H1 (cell line): ENCODE data around the gene TAF8. TPM values are rescaled to one million over a fixed set of nuclear protein-coding genes. Genes with fewer than 3 reads are reported as not detected.

Experiments used
- CTCF ChIA-PET: fragments of 300-600 bp; sonication (Branson Sonifier 250); formaldehyde crosslinking; loops from one replicate; lab custom pipeline; 2021; ENCODE audit not compliant: partially characterized antibody; lab: Charles Lee
- POLR2A ChIA-PET: fragments of 300-600 bp; sonication (Branson Sonifier 250); formaldehyde crosslinking; loops from one replicate; lab custom pipeline; 2021; ENCODE audit warnings: inconsistent platforms; ENCODE audit not compliant: partially characterized antibody; lab: Charles Lee
- DNase-seq, 2 experiments: peaks; one replicate each; pipeline versions ENCODE4 v3.0.0 to v3.0.0-alpha.2; 2010 to 2022; ENCODE audit warnings: low spot score in 2 of 2, low read depth in 1 of 2, mixed read lengths in 1 of 2
- FAIRE-seq: peaks from 2 replicates; lab custom pipeline; 2011; peaks lifted over from hg19 to GRCh38; lab: Jason Lieb, UNC
- H2AFZ ChIP-seq: 2 replicates; pipeline ENCODE4 v1.8.1; 2012; ENCODE audit warnings: low read length, inconsistent platforms
- H2AK5ac ChIP-seq: 2 replicates; pipeline ENCODE4 v1.6.1; 2013; ENCODE audit warnings: low read depth, low read length
- H2BK120ac ChIP-seq: replicated peaks from 2 replicates; pipeline ENCODE3; 2013; ENCODE audit warnings: low read depth, low read length, inconsistent platforms
- H2BK12ac ChIP-seq: 2 replicates; pipeline ENCODE4 v1.6.1; 2013; ENCODE audit warnings: low read depth, low read length
- H2BK15ac ChIP-seq: 2 replicates; pipeline ENCODE4 v1.6.1; 2013; ENCODE audit warnings: low read length
- H2BK20ac ChIP-seq: 2 replicates; pipeline ENCODE4 v1.6.1; 2013; ENCODE audit warnings: low read length
- H2BK5ac ChIP-seq: 2 replicates; pipeline ENCODE4 v1.6.1; 2013; ENCODE audit warnings: low read depth, low read length
- H3K14ac ChIP-seq: 2 replicates; pipeline ENCODE4 v1.6.1; 2013; ENCODE audit warnings: inconsistent platforms; ENCODE audit not compliant: insufficient read length
- H3K18ac ChIP-seq: 2 replicates; pipeline ENCODE4 v1.6.1; 2013; ENCODE audit warnings: low read length; ENCODE audit errors: extremely low read depth
- H3K23ac ChIP-seq: 2 replicates; pipeline ENCODE4 v1.6.1; 2013; ENCODE audit warnings: inconsistent platforms; ENCODE audit not compliant: insufficient read length
- H3K23me2 ChIP-seq: 2 replicates; pipeline ENCODE4 v1.6.1; 2013; ENCODE audit warnings: low read depth, low read length
- H3K27ac ChIP-seq: 2 replicates; pipeline ENCODE4 v1.6.1; 2011; ENCODE audit warnings: low read depth, low read length, inconsistent platforms
- H3K27me3 ChIP-seq, 4 experiments: replicated peaks in 1 of 4; 1 replicate in 1 of 4; 2 replicates in 3 of 4; pipeline versions ENCODE4 v1.6.1 to v1.8.1; 2011 to 2013; ENCODE audit warnings: low read length in 3 of 4, mild to moderate bottlenecking in 3 of 4, inconsistent platforms in 2 of 4, mixed read lengths in 2 of 4, moderate library complexity in 1 of 4; ENCODE audit not compliant: control insufficient read depth in 3 of 4, insufficient read depth in 3 of 4; ENCODE audit errors: extremely low read depth in 1 of 4
- H3K36me3 ChIP-seq, 4 experiments: 2 replicates each; pipeline versions ENCODE4 v1.6.1 to v1.8.1; 2011 to 2013; ENCODE audit warnings: mild to moderate bottlenecking in 4 of 4, low read length in 3 of 4, moderate library complexity in 2 of 4, control low read depth in 1 of 4, inconsistent platforms in 1 of 4; ENCODE audit not compliant: insufficient read depth in 4 of 4, control insufficient read depth in 2 of 4
- H3K4ac ChIP-seq: replicated peaks from 2 replicates; pipeline ENCODE3; 2013; ENCODE audit warnings: low read length, low read depth, mixed read lengths, inconsistent platforms; ENCODE audit not compliant: insufficient read length
- H3K4me1 ChIP-seq, 4 experiments: replicated peaks in 1 of 4; 1 replicate in 1 of 4; 2 replicates in 3 of 4; pipeline versions ENCODE4 v1.6.1 to v1.8.1; 2011 to 2013; ENCODE audit warnings: low read length in 3 of 4, inconsistent platforms in 2 of 4, mixed read lengths in 1 of 4; ENCODE audit not compliant: insufficient read depth in 4 of 4, control insufficient read depth in 3 of 4
- H3K4me2 ChIP-seq, 2 experiments: 2 replicates each; pipeline versions ENCODE4 v1.6.1 to v1.8.1; 2011 to 2013; ENCODE audit warnings: low read depth in 2 of 2, low read length in 2 of 2, control low read depth in 1 of 2, inconsistent platforms in 1 of 2, mild to moderate bottlenecking in 1 of 2; ENCODE audit not compliant: insufficient read depth in 1 of 2
- H3K4me3 ChIP-seq, 4 experiments: fragments of 200-600, 300-600 bp in 1 of 4; sonication (generic), shearing (Covaris generic), sonication (Bioruptor Twin) in 1 of 4; 2 replicates each; pipeline versions ENCODE4 v1.5.1 to v1.8.1; 2011 to 2016; ENCODE audit warnings: low read length in 4 of 4, low read depth in 3 of 4, control low read depth in 2 of 4, inconsistent platforms in 2 of 4, mild to moderate bottlenecking in 2 of 4, mixed read lengths in 1 of 4, moderate library complexity in 1 of 4; ENCODE audit not compliant: insufficient read depth in 2 of 4; ENCODE audit errors: extremely low read depth in 1 of 4
- H3K56ac ChIP-seq: replicated peaks from 2 replicates; pipeline ENCODE3; 2013; ENCODE audit warnings: low read depth, mild to moderate bottlenecking, mixed read lengths, low read length, inconsistent platforms; ENCODE audit not compliant: insufficient read length
- H3K79me1 ChIP-seq: 2 replicates; pipeline ENCODE4 v1.6.1; 2013; ENCODE audit warnings: low read depth, low read length, control low read depth
- H3K79me2 ChIP-seq, 2 experiments: 2 replicates each; pipeline versions ENCODE4 v1.6.1 to v1.8.1; 2012 to 2013; ENCODE audit warnings: low read length in 2 of 2, mild to moderate bottlenecking in 2 of 2, inconsistent platforms in 1 of 2; ENCODE audit not compliant: insufficient read depth in 2 of 2, control insufficient read depth in 1 of 2
- H3K9ac ChIP-seq, 4 experiments: replicated peaks in 1 of 4; 1 replicate in 1 of 4; 2 replicates in 3 of 4; pipeline versions ENCODE4 v1.6.1 to v1.8.1; 2011 to 2013; ENCODE audit warnings: low read depth in 3 of 4, low read length in 3 of 4, control low read depth in 2 of 4, mild to moderate bottlenecking in 2 of 4, moderate library complexity in 2 of 4, inconsistent platforms in 1 of 4; ENCODE audit errors: extremely low read depth in 1 of 4
- H3K9me3 ChIP-seq, 2 experiments: 2 replicates each; pipeline versions ENCODE4 v1.6.1 to v1.8.1; 2012 to 2013; ENCODE audit warnings: mild to moderate bottlenecking in 2 of 2, moderate library complexity in 2 of 2, control low read depth in 1 of 2, inconsistent platforms in 1 of 2, low read depth in 1 of 2, low read length in 1 of 2, mixed read lengths in 1 of 2; ENCODE audit not compliant: insufficient read depth in 2 of 2
- H4K20me1 ChIP-seq, 2 experiments: replicated peaks in 1 of 2; 2 replicates each; pipeline versions ENCODE3 to v1.8.1; 2011 to 2013; ENCODE audit warnings: inconsistent platforms in 2 of 2, low read length in 2 of 2, mild to moderate bottlenecking in 1 of 2; ENCODE audit not compliant: insufficient read depth in 2 of 2, control insufficient read depth in 1 of 2
- H4K5ac ChIP-seq: 2 replicates; pipeline ENCODE4 v1.6.1; 2013; ENCODE audit warnings: low read length, low read depth, mixed read lengths, inconsistent platforms; ENCODE audit not compliant: insufficient read length
- H4K8ac ChIP-seq: 2 replicates; pipeline ENCODE4 v1.8.0; 2013; ENCODE audit warnings: mild to moderate bottlenecking, moderate library complexity, low read length, inconsistent platforms; ENCODE audit not compliant: insufficient read depth; ENCODE audit errors: extremely low read depth
- H4K91ac ChIP-seq: replicated peaks from 2 replicates; pipeline ENCODE3; 2013; ENCODE audit warnings: low read length, mixed read lengths, inconsistent platforms; ENCODE audit not compliant: insufficient read length
- CEBPB ChIP-seq: IDR thresholded peaks from 2 replicates; pipeline ENCODE4 v1.6.1; 2012; ENCODE audit warnings: low read depth, low read length
- EGR1 ChIP-seq: IDR thresholded peaks from 2 replicates; pipeline ENCODE4 v1.6.1; 2011; ENCODE audit warnings: low read depth, low read length, borderline replicate concordance
- KDM1A ChIP-seq: fragments of 200-600, 300-600 bp; sonication (generic); IDR thresholded peaks from 2 replicates; pipeline ENCODE4 v1.7.1; 2016; ENCODE audit warnings: mild to moderate bottlenecking, low read length, borderline replicate concordance
- KDM4A ChIP-seq: IDR thresholded peaks from one replicate; pipeline ENCODE4 v1.7.1; 2012; ENCODE audit warnings: low read depth, mild to moderate bottlenecking, moderate library complexity, low read length, inconsistent platforms; ENCODE audit not compliant: severe bottlenecking
- KDM5A ChIP-seq: fragments of 200-600 bp; IDR thresholded peaks from 2 replicates; pipeline ENCODE4 v1.7.1; 2012; ENCODE audit warnings: mild to moderate bottlenecking, low read length, inconsistent platforms, mixed read lengths
- NANOG ChIP-seq: IDR thresholded peaks from 2 replicates; pipeline ENCODE4 v1.6.1; 2011; ENCODE audit warnings: low read length, low read depth, mild to moderate bottlenecking, inconsistent platforms; ENCODE audit not compliant: insufficient read depth, poor library complexity, severe bottlenecking
- RNF2 ChIP-seq: fragments of 200-900, 300-1000 bp; sonication (generic); IDR thresholded peaks from 2 replicates; pipeline ENCODE4 v1.7.1; 2016; ENCODE audit warnings: borderline replicate concordance, low read depth, mild to moderate bottlenecking, antibody characterized with exemption, low read length; ENCODE audit not compliant: poor library complexity, severe bottlenecking; ENCODE audit errors: missing control alignments
- RXRA ChIP-seq: IDR thresholded peaks from 2 replicates; pipeline ENCODE4 v1.6.1; 2011; ENCODE audit warnings: low read depth, mild to moderate bottlenecking, low read length, moderate library complexity; ENCODE audit not compliant: insufficient read depth
- SIN3A ChIP-seq, 2 experiments: IDR thresholded peaks in 1 of 2; conservative IDR thresholded peaks in 1 of 2; 2 replicates each; pipeline ENCODE4 v1.6.1; 2011 to 2012; ENCODE audit warnings: low read length in 2 of 2, improper control_type of control experiment in 1 of 2, low read depth in 1 of 2, mild to moderate bottlenecking in 1 of 2
- SUZ12 ChIP-seq: fragments of 200-600 bp; sonication (generic); IDR thresholded peaks from 2 replicates; pipeline ENCODE4 v1.6.1; 2012; ENCODE audit warnings: mild to moderate bottlenecking, inconsistent platforms, low read length, moderate library complexity, mixed read lengths
- WGBS, 2 experiments: shearing (Covaris generic) in 1 of 2; methylation state at CpG; one replicate each; pipeline versions ENCODE4 v1.1.6 to v1.1.7; 2013 to 2015; ENCODE audit warnings: low lambda C conversion rate in 2 of 2, mixed read lengths in 2 of 2, inconsistent platforms in 1 of 2, low coverage in 1 of 2, missing lambda C conversion rate in 1 of 2; ENCODE audit not compliant: insufficient replicate concordance in 2 of 2, insufficient coverage in 1 of 2, insufficient read length in 1 of 2; ENCODE audit errors: extremely low coverage in 1 of 2, missing lambda C conversion rate in 1 of 2; 5-methylcytosine and 5-hydroxymethylcytosine counted together
- polyA plus RNA-seq, 7 experiments: library from polyadenylated mRNA; depleted of rRNA in 3 of 7; stranded (reverse) in 5 of 7; unstranded in 2 of 7; fragments of >200 nt in 5 of 7; fragments of 200-250 nt in 2 of 7; gene quantifications; 1 replicate in 5 of 7; 2 replicates in 1 of 7; 4 replicates in 1 of 7; pipeline versions ENCODE4 v1.2.1 to v1.2.3, GENCODE V29; 2011 to 2013; ENCODE audit warnings: missing spikeins in 2 of 7, mixed read lengths in 2 of 7
- total RNA-seq: library from RNA; stranded (reverse); fragmentation: NEBNext Ultra II Directional; extraction: Animal tissue kit (Norgen Biotek cat#: 25700); gene quantifications from 2 replicates; pipeline ENCODE4 v1.2.1, GENCODE V29; 2021
- TF ChIP-seq, protein P1 (sequence below): IDR thresholded peaks from 2 replicates; pipeline ENCODE4 v1.6.1; 2011; ENCODE audit warnings: low read length, improper control_type of control experiment

TAF8 gene
- total and polyA plus RNA-seq, 2 of the 8 experiments (the other 6 are each of a cell fraction or from before 2014, with no cell fraction given) = 32.2 to 34.0 TPM

DNA sequence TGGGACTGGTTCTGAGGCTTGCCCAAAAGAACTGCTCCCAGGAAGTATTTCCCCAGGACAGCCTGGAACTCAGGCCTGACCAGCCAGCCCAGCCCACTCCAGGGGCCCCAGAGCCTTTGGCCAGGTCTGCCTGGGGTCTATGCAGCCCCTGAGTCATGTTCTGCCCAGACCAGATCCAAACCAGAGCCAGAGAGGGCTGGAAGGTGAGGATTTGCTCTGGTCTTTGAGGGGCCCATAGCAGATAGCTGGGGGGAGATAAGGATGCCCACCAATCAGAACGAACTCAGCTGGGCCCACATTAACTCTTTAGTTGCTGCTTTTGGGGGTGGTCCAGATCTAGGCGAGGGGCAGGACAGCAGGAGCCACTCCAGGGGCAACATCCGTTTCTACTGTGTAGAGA lies 75.3 kb downstream of the TAF8 start:
- H3K9ac ChIP-seq = no peak overlapping the region
- H3K79me2 ChIP-seq = peaks cover 0 to 24% of the 10 kb centered on the region in 2 experiments; a peak in 1 of 4 replicates
- WGBS, 2 experiments = 89% methylated on average over 3 of the region's 3 CpGs; no CpG with 5 or more reads in 1 of the 2 experiments
- TF ChIP-seq KDM5A (no peak), SUZ12 (no peak), SIN3A (conservative IDR thresholded peaks at IDR 0.05 in 1 of 2, IDR thresholded peaks at IDR 0.05 in 1 of 2; ENCODE audit: low read depth in 1 of 2, low read length in 2 of 2) (no peak), RNF2 (no peak), RXRA (no peak), KDM4A (no peak), CEBPB (no peak), KDM1A (no peak), NANOG (no peak), EGR1 (no peak)
- TF ChIP-seq, protein P1, sequence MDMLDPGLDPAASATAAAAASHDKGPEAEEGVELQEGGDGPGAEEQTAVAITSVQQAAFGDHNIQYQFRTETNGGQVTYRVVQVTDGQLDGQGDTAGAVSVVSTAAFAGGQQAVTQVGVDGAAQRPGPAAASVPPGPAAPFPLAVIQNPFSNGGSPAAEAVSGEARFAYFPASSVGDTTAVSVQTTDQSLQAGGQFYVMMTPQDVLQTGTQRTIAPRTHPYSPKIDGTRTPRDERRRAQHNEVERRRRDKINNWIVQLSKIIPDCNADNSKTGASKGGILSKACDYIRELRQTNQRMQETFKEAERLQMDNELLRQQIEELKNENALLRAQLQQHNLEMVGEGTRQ = no peak
- no peak for FAIRE-seq
- H3K4ac ChIP-seq = no peak overlapping the region
- H3K18ac ChIP-seq = no peak overlapping the region
- no peaks in the 10 kb centered on the region; a peak in 1 of 7 replicates for H3K4me1 ChIP-seq
- no peak overlapping the region for H2BK15ac ChIP-seq
- no peak overlapping the region for H2BK20ac ChIP-seq
- no peak overlapping the region for H3K23ac ChIP-seq
- no peak overlapping the region for H3K14ac ChIP-seq
- ChIA-PET CTCF (interaction anchor here (2.2 to 2.6 kb wide), 2 partner anchors 21 to 40 kb away, joined by 8 to 9 read pairs; no protein-coding TSS in a partner anchor), POLR2A (interaction anchor here (5.6 kb wide), 1 partner anchor 14 kb away, joined by 41 read pairs; the partner anchor contains the start of gene C6orf132)
- H4K20me1 ChIP-seq = peaks cover 7 to 26% of the 10 kb centered on the region in 2 experiments
- no peak overlapping the region for H2AK5ac ChIP-seq
- no peak overlapping the region for H4K91ac ChIP-seq
- no peaks in the 10 kb centered on the region for H3K27me3 ChIP-seq
- no peak overlapping the region for H2BK5ac ChIP-seq
- no peak overlapping the region for H3K27ac ChIP-seq
- no peaks in the 10 kb centered on the region; the same call in 1 of the 2 replicates for H3K23me2 ChIP-seq
- no peak for DNase-seq
- H4K8ac ChIP-seq = no peak overlapping the region
- H3K56ac ChIP-seq = no peak overlapping the region
- H3K4me3 ChIP-seq = no peak overlapping the region
- no peak overlapping the region for H2AFZ ChIP-seq
- H3K4me2 ChIP-seq = no peak overlapping the region
- no peak overlapping the region for H4K5ac ChIP-seq
- peaks cover 23% of the 10 kb centered on the region for H3K79me1 ChIP-seq
- H3K36me3 ChIP-seq = peaks cover 21 to 66% (median 35%) of the 10 kb centered on the region in 4 experiments
- H2BK12ac ChIP-seq = no peak overlapping the region
- H3K9me3 ChIP-seq = no peaks in the 10 kb centered on the region
- H2BK120ac ChIP-seq = no peak overlapping the region
